Retinal pigment epithelial cell (primary cell): ENCODE measurements around the gene WWTR1.

Experiments used
- DNase-seq: peaks from one replicate; pipeline ENCODE4 v3.0.0-alpha.2; 2010; ENCODE audit warnings: low read depth
- H3K4me3 ChIP-seq: 2 replicates; pipeline ENCODE4 v1.5.1; 2011; ENCODE audit warnings: mild to moderate bottlenecking, low read length, control low read depth, moderate library complexity
- CTCF ChIP-seq: conservative IDR thresholded peaks from 2 replicates; pipeline ENCODE4 v1.5.1; 2011; ENCODE audit warnings: low read depth, low read length, control low read depth, inconsistent platforms

WWTR1 gene

GRCh38 chr3:149480326-149481017, 177.4 kb downstream of the WWTR1 start:
- H3K4me3 ChIP-seq: no peak overlapping the region
- peak; percentile 98 for TF ChIP-seq CTCF
- DNase-seq: peak; percentile 73

DNA sequence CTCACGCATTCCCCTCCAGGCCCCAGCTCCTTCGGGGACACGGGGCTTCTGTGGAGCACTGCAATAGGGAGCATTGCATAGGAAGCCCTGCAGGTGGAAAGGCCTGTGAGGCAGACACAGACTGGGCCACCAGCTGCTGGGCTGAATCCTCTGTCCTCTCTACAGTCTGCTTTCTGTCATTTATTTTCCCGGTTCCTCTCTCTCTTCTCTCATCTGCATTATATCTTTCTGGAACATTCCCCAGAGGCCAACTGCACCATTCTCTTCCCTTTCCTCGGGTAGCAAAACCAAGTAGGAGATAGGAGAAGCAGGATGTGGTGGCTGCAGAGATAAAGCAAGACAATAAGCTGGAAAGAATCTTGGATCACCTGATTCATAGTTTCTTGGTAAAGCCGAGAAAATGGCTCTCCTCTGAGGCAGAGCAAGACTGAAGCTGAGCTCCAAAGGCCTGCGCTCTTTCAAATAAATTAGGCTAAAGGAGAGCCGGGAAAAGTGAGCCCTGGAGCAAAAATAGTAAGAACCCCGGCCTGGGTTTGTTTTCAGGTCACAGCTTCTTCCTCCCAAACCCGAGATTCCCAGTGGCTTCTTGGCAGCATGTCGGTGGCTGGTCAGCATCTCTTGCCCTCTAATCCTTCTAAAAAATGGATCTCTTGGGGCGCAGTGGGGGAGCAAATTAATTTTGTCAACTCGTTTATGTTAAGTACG, 178.1 kb downstream of the WWTR1 start:
- no peak for DNase-seq
- TF ChIP-seq CTCF: no peak
- no peak overlapping the region for H3K4me3 ChIP-seq

DNA sequence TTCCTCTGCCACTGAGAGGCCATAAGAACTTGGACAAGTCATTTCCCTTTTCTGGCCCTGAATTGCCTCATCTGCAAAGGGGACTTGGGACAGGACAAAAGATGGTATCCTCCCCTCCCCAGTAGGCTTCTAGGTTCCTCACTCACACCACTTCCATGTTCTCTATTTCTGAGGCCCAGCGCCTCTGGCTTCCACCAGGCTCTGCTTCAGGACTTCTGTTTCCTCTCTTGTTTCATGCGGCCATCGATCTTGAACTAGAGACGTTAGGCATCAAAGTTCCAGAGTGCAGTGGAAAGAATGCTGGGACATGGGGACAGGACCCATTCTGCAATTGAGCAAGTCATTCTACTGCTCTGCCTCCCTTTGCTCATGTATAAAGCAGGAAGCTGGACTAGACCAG, 181.6 kb downstream of the WWTR1 start:
- no peak for TF ChIP-seq CTCF
- no peak for DNase-seq
- H3K4me3 ChIP-seq: no peak overlapping the region

DNA sequence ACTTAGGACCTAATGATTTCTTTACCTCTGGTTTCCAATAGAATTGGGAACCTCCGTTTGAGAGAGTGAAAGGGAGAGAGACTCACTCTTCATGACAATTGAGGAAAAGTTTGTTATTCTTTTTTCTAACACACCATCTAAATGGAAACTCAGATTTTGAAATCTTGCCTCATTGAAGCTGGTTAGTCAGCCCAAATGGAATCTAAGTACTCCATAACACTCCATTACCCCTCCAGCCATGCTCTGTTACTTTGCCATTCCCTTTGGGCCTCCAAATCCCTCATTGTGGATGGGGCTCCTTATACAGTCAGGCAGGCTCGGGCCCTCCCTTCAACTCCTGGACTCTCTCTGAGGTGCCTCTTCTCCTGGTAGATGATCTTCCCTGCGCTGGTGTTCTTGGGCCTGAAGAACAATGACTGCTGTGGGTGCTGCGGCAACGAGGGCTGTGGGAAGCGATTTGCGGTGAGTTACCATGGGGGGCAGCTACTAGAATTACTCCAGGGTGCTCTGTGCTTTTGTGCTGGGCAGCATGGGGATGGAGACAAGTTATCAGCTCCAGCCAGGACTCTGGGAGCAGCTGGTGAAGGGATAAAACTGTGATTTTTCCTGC, 182.3 kb downstream of the WWTR1 start:
- H3K4me3 ChIP-seq: no peak overlapping the region
- no peak for DNase-seq
- no peak for TF ChIP-seq CTCF

DNA sequence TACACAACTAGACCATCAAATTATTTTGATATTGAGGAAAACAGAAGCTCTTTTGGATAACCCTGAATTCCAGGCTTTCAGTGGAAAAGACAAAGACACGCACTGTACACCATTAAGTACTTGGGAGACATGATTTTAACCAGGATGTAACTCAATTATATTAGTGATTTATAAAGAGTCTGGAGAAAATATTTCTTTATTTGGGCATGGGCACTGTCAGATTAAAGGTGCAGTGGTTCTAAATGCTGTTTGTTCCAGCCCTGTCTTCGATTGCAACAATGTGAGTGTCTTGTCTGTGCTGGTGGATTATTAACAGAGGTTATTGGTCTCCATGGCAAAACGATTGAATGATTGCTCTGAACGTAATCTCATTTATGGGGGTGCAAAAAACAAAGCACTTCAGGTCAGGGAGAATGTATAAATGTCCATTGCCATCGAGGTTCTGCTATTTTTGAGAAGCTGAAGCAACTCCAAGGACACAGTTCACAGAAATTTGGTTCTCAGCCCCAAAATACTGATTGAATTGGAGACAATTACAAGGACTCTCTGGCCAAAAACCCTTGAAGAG, 183.5 kb downstream of the WWTR1 start, which contains the start of gene TM4SF4:
TM4SF4 (plus strand) TSS at position 448 of the 568 bp plus-strand sequence. CDS start 181 bp downstream, outside the sequence.
- no peak for TF ChIP-seq CTCF
- H3K4me3 ChIP-seq: no peak within 1 kb of the TSS
- no peak for DNase-seq

- DNase-seq: peak; percentile 100
- TF ChIP-seq CTCF: no peak
- H3K4me3 ChIP-seq: no peak overlapping the region
Measured at GRCh38 chr3:149473357-149474249, 184.2 kb downstream of the WWTR1 start.
